Neutrophil (primary cell): ENCODE results near the gene ANKS4B.

Experiments
- H3K27ac ChIP-seq: fragments of 200-600 bp; sonication (generic); 2 replicates; pipeline ENCODE4 v1.5.1; 2016; ENCODE audit warnings: mild to moderate bottlenecking, moderate library complexity
- H3K27me3 ChIP-seq: fragments of 200-600 bp; sonication (generic); 2 replicates; pipeline ENCODE4 v1.6.0; 2016; ENCODE audit warnings: mild to moderate bottlenecking
- H3K36me3 ChIP-seq: fragments of 200-600 bp; sonication (generic); 2 replicates; pipeline ENCODE4 v1.5.1; 2017
- H3K4me1 ChIP-seq, 2 experiments: fragments of 200-600 bp in 1 of 2; sonication (generic) in 1 of 2; 1 replicate in 1 of 2; 2 replicates in 1 of 2; pipeline versions ENCODE4 v1.5.1 to v1.6.1; 2013 to 2016; ENCODE audit warnings: low read depth in 1 of 2, low read length in 1 of 2, mild to moderate bottlenecking in 1 of 2, moderate library complexity in 1 of 2; ENCODE audit not compliant: control insufficient read depth in 1 of 2, insufficient read depth in 1 of 2
- H3K4me3 ChIP-seq, 2 experiments: fragments of 200-600 bp in 1 of 2; sonication (generic) in 1 of 2; 1 replicate in 1 of 2; 2 replicates in 1 of 2; pipeline ENCODE4 v1.5.1; 2013 to 2016; ENCODE audit warnings: low read depth in 1 of 2, low read length in 1 of 2, mild to moderate bottlenecking in 1 of 2, moderate library complexity in 1 of 2
- H3K9me3 ChIP-seq: fragments of 200-600 bp; sonication (generic); 2 replicates; pipeline ENCODE4 v1.5.1; 2016
- TF ChIP-seq, protein P1 (sequence below): fragments of 200-600 bp; sonication (generic); IDR thresholded peaks from 2 replicates; pipeline ENCODE4 v1.5.1; 2016; ENCODE audit warnings: antibody characterized with exemption

Gene ANKS4B

DNA sequence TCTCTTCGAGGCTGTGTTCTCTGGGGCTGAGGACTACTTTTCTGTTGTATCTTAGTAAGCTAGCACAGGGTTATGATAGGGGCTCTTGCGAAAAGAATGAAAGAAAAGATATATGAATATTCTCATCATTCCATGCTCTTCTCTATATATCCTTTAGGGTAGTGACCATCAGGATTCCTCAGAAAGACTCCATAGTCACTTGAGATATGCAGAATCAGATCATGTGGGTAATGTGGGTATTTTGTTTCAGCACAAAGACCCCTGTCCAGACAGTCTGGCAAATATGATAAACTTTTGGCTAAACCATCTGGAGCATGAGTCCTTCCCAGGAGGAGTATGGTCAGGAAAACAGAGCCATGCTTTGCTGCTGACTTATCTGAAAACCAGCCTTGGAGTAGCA lies 23.1 kb downstream of the ANKS4B start:
- no peaks in the 10 kb centered on the region for H3K4me1 ChIP-seq
- no peak overlapping the region for H3K27ac ChIP-seq
- TF ChIP-seq, protein P1, sequence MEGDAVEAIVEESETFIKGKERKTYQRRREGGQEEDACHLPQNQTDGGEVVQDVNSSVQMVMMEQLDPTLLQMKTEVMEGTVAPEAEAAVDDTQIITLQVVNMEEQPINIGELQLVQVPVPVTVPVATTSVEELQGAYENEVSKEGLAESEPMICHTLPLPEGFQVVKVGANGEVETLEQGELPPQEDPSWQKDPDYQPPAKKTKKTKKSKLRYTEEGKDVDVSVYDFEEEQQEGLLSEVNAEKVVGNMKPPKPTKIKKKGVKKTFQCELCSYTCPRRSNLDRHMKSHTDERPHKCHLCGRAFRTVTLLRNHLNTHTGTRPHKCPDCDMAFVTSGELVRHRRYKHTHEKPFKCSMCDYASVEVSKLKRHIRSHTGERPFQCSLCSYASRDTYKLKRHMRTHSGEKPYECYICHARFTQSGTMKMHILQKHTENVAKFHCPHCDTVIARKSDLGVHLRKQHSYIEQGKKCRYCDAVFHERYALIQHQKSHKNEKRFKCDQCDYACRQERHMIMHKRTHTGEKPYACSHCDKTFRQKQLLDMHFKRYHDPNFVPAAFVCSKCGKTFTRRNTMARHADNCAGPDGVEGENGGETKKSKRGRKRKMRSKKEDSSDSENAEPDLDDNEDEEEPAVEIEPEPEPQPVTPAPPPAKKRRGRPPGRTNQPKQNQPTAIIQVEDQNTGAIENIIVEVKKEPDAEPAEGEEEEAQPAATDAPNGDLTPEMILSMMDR, result no peak
- H3K9me3 ChIP-seq, result no peaks in the 10 kb centered on the region
- no peak overlapping the region for H3K4me3 ChIP-seq
- peaks cover under 1% of the 10 kb centered on the region for H3K27me3 ChIP-seq
- no peaks in the 10 kb centered on the region for H3K36me3 ChIP-seq

DNA sequence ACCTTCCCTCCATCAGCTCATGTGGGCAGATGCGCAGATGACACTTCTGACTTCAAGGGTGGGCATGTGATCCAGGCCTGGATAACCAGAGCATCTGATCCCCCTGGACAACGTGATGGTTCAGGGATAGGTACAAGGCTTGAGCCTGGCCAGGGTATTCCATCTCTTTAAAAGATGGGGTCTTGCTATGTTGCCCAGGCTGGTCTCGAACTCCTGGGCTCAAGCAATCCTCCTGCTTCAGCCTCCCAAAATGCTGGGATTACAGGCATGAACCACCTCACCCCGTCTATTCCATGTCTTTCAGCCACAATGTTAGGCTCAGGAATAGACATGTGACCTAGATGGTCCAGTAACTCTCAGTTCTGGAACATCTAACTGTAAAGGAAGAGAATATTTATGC lies 23.8 kb downstream of the ANKS4B start:
- TF ChIP-seq, protein P1, result no peak
- Histone ChIP-seq H3K4me3 (no peak overlapping the region), H3K4me1 (no peaks in the 10 kb centered on the region), H3K27ac (no peak overlapping the region), H3K27me3 (no peaks in the 10 kb centered on the region), H3K36me3 (no peaks in the 10 kb centered on the region), H3K9me3 (no peaks in the 10 kb centered on the region)

DNA sequence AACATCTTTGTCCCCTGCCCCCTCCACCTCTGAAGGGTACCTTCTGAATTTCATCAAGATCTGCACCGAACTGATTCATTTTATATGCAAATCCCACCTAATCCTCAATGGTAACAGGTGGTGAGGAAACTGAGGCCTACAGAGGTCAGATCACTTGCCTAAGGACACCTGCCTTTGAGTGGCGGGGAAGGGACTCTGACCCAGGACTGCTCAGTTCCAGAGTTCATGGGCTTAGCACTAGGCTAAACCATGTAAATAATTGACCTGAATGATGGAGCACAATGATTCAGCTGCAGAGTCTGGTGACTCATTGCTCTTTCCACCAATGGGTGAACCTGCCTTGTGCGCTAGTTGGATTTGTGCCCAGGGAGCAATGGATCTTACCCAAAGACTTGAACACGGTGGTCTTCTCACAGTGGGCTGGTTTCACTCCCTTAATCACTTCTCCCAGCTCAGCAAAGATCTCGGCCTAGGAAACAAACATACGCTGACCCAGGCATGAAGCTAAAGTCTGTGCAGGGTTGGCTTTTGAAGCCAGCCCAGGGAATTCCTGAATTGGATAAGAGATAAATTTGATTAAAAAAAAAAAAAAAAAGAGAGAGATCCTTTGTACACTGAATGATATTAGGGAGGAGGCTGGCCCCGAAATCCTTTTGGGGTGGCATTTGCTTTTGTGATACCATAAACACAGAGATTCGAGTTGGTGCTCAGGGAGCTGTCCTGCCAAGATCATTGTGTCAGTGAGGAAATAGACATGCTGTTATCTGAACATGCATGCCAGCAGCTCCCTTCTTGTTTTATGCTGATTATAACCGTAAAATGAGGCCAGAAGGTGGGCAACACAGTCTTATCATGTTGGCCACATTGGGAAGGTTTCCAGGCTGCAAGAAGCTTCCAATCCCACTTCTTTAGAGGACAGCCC lies 27.6 kb downstream of the ANKS4B start:
- H3K9me3 ChIP-seq, result no peaks in the 10 kb centered on the region
- H3K4me1 ChIP-seq, result no peaks in the 10 kb centered on the region
- TF ChIP-seq, protein P1, result no peak
- H3K36me3 ChIP-seq, result no peaks in the 10 kb centered on the region
- no peak overlapping the region for H3K27ac ChIP-seq
- H3K4me3 ChIP-seq, result no peak overlapping the region
- no peaks in the 10 kb centered on the region for H3K27me3 ChIP-seq

DNA sequence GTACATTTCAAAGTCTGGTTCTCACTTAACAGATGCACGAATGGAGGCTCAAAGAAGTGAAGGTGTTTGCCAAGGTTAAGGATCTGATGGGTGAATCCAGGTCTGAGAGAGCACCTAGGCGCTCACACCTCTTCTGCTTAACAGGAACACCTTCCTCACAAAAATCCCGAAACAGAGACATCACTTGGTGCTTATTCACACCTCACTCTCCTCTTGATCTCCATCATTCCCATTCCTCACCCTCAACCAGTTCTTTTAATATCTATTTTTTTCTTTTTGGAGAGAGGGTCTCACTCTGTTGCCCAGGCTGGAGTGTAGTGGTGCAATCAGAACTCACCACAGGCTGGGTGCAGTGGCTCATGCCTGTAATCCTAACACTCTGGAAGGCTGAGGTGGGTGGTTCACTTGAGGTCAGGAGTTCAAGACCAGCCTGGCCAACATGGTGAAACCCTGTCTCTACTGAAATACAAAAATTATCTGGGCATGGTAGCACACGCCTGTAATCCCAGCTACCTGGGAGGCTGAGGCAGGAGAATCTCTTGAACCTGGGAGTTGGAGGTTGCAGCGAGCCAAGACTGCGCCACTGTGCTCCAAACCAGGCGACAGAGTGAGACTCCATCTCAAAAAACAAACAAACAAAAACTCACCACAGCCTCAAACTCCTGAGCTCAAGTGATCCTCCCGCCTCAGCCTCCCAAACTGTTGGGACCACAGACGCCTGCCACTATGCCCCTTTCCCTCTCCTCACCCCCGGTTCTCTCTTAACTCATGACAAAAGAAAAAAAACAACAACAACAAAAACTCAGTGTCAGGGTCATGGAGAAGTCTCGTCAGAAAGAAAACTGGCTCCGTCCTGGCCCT lies 29.5 kb downstream of the ANKS4B start:
- no peaks in the 10 kb centered on the region for H3K9me3 ChIP-seq
- H3K27ac ChIP-seq, result no peak overlapping the region
- H3K27me3 ChIP-seq, result no peaks in the 10 kb centered on the region
- no peak overlapping the region for H3K4me3 ChIP-seq
- H3K36me3 ChIP-seq, result no peaks in the 10 kb centered on the region
- TF ChIP-seq, protein P1, result no peak
- H3K4me1 ChIP-seq, result no peaks in the 10 kb centered on the region

DNA sequence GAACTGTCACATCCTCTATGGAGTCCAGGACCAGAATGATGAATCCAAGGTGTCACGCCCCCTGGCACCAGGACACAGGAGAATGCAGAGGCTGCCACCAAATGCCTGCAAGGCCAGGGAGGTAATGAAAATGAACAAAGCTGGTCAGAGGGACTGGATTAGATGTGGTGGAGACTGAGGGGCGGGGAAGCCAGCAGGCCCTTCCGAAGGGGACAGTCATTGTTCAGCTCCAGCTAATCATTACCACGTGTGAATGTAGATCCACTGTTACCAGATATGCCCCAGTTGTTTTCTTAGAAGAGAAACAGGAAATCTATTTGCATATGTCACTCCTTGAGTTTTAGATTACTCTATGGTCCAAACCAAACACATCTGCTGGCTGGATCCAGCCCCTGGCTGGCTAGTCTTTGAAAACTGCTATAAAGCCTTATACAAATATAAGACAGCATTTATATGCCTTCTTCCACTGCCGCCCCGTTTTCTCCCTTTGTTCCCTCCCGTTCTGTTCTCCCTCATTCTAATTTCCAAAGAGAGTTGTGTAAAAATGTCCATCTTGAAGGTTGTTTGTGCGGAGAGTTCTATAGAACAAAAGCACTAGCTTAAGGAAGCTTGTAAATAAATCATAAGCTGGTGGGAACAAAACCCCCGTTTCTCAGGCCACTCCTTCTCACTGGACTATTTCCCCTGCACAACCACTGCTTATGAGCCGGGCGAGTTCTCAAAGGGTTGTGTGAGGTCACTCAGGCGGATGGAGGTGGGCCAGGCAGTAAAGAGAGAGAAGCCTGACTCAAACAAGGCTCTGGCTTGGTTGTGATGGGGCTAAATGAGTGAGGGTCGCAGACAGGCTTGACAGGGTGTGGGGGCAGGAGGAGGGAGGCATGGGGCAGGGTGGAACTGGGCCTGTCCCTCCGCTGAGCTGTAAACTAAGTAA lies 30.4 kb downstream of the ANKS4B start:
- no peaks in the 10 kb centered on the region for H3K27me3 ChIP-seq
- no peak overlapping the region for H3K27ac ChIP-seq
- no peaks in the 10 kb centered on the region for H3K9me3 ChIP-seq
- H3K36me3 ChIP-seq, result no peaks in the 10 kb centered on the region
- H3K4me1 ChIP-seq, result no peaks in the 10 kb centered on the region
- no peak overlapping the region for H3K4me3 ChIP-seq
- TF ChIP-seq, protein P1, result no peak
